Measurements from ENCODE around the gene SLC2A4RG.

Gene SLC2A4RG

GRCh38 chr20:63739130-63740069, at the start of gene SLC2A4RG:
Gene SLC2A4RG (plus strand): TSS chr20:63739776. CDS start chr20:63739913, 137 bp downstream.
- in situ Hi-C loops (cut with MboI; ENCODE audit: low sequenced_read_pairs) = no loop called here

- in situ Hi-C loops (cut with MboI; ENCODE audit: low sequenced_read_pairs) = no loop called here
Measured at GRCh38 chr20:63690003-63690897, 49.3 kb upstream of the SLC2A4RG start.

- in situ Hi-C loops (cut with MboI; ENCODE audit: low sequenced_read_pairs) = no loop called here
Measured at GRCh38 chr20:63690898-63691710, 48.5 kb upstream of the SLC2A4RG start.

GRCh38 chr20:63691711-63692435, 47.7 kb upstream of the SLC2A4RG start:
- in situ Hi-C loops (cut with MboI; ENCODE audit: low sequenced_read_pairs) = no loop called here

- in situ Hi-C loops (cut with MboI; ENCODE audit: low sequenced_read_pairs) = no loop called here
Measured at GRCh38 chr20:63692436-63693082, 47.0 kb upstream of the SLC2A4RG start.

- in situ Hi-C loops (cut with MboI; ENCODE audit: low sequenced_read_pairs) = no loop called here
Measured at GRCh38 chr20:63693083-63693732, 46.4 kb upstream of the SLC2A4RG start.

- in situ Hi-C loops (cut with MboI; ENCODE audit: low sequenced_read_pairs) = no loop called here
Measured at GRCh38 chr20:63693733-63694583, 45.6 kb upstream of the SLC2A4RG start.

GRCh38 chr20:63694584-63695423, 44.8 kb upstream of the SLC2A4RG start:
- in situ Hi-C loops (cut with MboI; ENCODE audit: low sequenced_read_pairs) = no loop called here

GRCh38 chr20:63695424-63696305, 43.9 kb upstream of the SLC2A4RG start:
- in situ Hi-C loops (cut with MboI; ENCODE audit: low sequenced_read_pairs) = no loop called here

GRCh38 chr20:63696306-63696627, 43.3 kb upstream of the SLC2A4RG start:
- in situ Hi-C loops (cut with MboI; ENCODE audit: low sequenced_read_pairs) = no loop called here

GRCh38 chr20:63696628-63697356, 42.8 kb upstream of the SLC2A4RG start, which contains the start of gene TNFRSF6B:
Gene TNFRSF6B (plus strand): TSS chr20:63696652. CDS start chr20:63696768, 116 bp downstream.
- in situ Hi-C loops (cut with MboI; ENCODE audit: low sequenced_read_pairs) = no loop called here

GRCh38 chr20:63697357-63697867, 42.2 kb upstream of the SLC2A4RG start:
- in situ Hi-C loops (cut with MboI; ENCODE audit: low sequenced_read_pairs) = no loop called here

- in situ Hi-C loops (cut with MboI; ENCODE audit: low sequenced_read_pairs) = no loop called here
Measured at GRCh38 chr20:63697868-63698545, 41.6 kb upstream of the SLC2A4RG start.

GRCh38 chr20:63698739-63699465, 40.7 kb upstream of the SLC2A4RG start:
- in situ Hi-C loops (cut with MboI; ENCODE audit: low sequenced_read_pairs) = no loop called here
